Mesodermal cell (in vitro differentiated cells): ENCODE results near the gene SAC3D1.

Experiments used
- H3K27ac ChIP-seq: 2 replicates; pipeline ENCODE4 v1.7.0; 2013; ENCODE audit warnings: mild to moderate bottlenecking, low read depth, low read length, moderate library complexity; ENCODE audit not compliant: severe bottlenecking
- H3K36me3 ChIP-seq: 2 replicates; pipeline ENCODE4 v1.7.1; 2013; ENCODE audit warnings: mild to moderate bottlenecking, low read length, moderate library complexity; ENCODE audit not compliant: control insufficient read depth, insufficient read depth
- H3K4me1 ChIP-seq: one replicate; pipeline ENCODE4 v1.7.1; 2013; ENCODE audit warnings: mild to moderate bottlenecking, low read length; ENCODE audit not compliant: insufficient read depth, control insufficient read depth, poor library complexity, severe bottlenecking
- H3K4me3 ChIP-seq: 2 replicates; pipeline ENCODE4 v1.7.0; 2013; ENCODE audit warnings: low read length, control low read depth, mild to moderate bottlenecking; ENCODE audit not compliant: insufficient read depth, poor library complexity, severe bottlenecking; ENCODE audit errors: extremely low read depth
- H3K9me3 ChIP-seq: 2 replicates; pipeline ENCODE4 v1.7.1; 2013; ENCODE audit warnings: mild to moderate bottlenecking, low read length, moderate library complexity; ENCODE audit not compliant: control insufficient read depth
- WGBS, 2 experiments: methylation state at CpG; one replicate each; pipeline ENCODE4 v1.1.5; 2013; ENCODE audit warnings: missing lambda C conversion rate in 2 of 2; ENCODE audit not compliant: insufficient coverage in 2 of 2; 5-methylcytosine and 5-hydroxymethylcytosine counted together

Gene SAC3D1

DNA sequence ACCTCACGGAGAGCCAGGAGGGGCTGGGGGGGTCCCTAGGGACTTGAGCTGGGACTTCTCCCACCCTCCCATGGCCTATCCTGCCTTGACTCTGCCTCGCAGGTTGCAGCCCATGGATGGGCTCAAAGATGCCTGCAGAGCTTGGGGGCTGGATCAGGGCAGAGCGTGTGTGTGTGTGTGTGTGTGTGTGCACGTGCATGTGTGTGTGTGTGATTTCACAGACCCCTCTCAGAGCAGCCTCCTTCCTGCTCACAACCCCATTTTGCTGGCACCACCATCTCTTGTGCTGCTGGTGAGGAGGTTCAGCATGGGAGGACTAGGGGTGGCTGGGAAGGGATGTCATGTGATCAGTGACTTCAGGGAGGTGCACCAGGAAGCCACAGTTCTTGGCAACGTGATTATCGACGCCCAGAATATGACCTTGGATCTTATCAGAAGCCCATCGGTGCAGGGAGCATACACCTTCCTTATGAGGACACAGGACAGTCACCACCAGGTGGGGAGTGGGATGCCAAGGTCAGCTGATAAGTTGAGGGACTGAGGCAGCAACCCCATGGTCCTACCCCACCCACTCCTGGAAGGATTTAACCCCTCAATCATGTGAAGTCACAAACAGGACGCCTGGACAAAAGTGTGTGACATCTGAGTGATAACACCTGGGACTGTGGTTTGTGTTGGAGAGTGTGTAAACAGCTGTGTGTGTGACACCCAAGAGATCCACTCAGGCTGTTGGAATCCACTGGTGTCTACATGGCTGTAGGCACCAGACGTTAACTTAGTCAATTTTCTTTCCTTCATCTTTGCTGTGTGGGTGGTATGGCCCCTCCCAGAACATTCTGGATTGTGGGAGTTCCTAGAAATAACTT lies 19.2 kb downstream of the SAC3D1 start:
- Histone ChIP-seq H3K4me1 (no peaks in the 10 kb centered on the region), H3K9me3 (no peaks in the 10 kb centered on the region), H3K4me3 (no peak overlapping the region), H3K36me3 (no peaks in the 10 kb centered on the region), H3K27ac (no peak overlapping the region)
- 83 to 90% methylated on average over 6 to 7 of the region's 10 CpGs for WGBS, 2 experiments

DNA sequence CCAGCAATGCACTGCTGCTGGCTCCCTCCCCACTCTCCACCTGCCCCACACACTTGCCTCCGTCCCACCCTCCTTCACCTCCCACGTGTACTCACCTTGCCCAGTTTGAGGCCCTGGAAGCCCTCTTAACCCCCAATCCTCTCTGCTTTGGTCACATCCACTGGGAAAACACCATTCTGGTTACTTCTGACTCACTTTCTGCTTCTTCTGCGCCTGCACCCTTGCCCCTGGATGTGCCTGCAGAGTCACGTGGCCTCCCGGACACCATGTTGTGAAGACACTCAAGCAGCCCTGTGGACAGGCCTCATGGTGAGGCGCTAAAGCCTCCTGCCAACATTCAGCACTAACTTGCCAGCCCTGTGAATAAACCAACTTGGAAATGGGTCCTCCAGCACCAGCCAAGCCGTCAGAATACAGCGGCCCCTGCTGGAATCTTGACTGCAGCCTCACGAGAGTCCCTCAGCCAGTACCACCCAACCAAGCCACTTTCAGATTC lies 20.0 kb downstream of the SAC3D1 start:
- 57 to 69% methylated on average over 7 to 8 of the region's 9 CpGs for WGBS, 2 experiments
- no peak overlapping the region for H3K4me3 ChIP-seq

DNA sequence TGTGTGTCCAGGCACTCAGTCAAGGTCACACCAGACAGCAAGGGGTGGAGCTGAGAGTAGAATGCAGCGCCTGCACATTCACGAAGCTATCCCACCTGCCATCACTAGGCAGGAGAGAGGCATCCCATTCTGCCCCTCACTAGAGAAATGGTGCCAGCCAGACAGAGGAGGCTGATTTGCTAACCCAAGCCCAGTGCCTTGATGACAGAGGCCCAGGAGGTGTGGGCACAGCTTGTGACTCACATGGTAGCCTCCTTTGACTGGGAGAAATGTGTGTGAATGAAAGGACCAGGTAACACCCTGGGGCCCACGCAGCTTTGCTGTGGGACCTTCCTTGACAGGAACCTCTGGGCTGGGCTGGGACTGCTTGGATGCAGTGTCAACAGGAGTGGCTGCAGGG lies 22.5 kb downstream of the SAC3D1 start:
- Histone ChIP-seq H3K4me1 (no peaks in the 10 kb centered on the region), H3K36me3 (no peaks in the 10 kb centered on the region), H3K27ac (no peak overlapping the region), H3K4me3 (no peak overlapping the region), H3K9me3 (no peaks in the 10 kb centered on the region)
- WGBS, 2 experiments: 76 to 81% methylated on average over 2 to 3 of the region's 3 CpGs

More for the DNA sequence above, 20.0 kb downstream of the SAC3D1 start:
- Histone ChIP-seq H3K4me1 (no peaks in the 10 kb centered on the region), H3K9me3 (no peaks in the 10 kb centered on the region), H3K36me3 (no peaks in the 10 kb centered on the region), H3K27ac (no peak overlapping the region)

DNA sequence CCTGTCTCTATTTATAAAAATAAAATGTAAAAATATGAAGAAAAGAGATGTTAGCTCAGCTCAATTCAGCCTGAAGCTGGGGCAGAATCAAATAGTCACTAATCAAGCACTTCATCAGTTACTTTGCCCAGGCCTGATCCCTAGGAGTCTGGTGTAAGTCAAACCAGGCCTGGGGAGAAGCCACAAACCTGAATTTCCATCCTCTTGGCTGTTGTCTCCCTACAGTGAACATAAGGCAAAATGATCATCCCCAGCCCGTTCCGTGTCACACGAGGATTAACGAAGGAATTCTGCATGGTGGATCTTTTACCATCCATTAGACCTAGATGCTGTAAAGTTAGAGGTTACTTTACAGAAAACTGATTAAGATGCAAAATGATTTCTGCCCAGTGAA lies 23.8 kb downstream of the SAC3D1 start:
- no peaks in the 10 kb centered on the region for H3K4me1 ChIP-seq
- no peak overlapping the region for H3K27ac ChIP-seq
- H3K9me3 ChIP-seq: no peaks in the 10 kb centered on the region
- WGBS, 2 experiments: 90 to 100% methylated on average over 2 of the region's 4 CpGs
- no peaks in the 10 kb centered on the region for H3K36me3 ChIP-seq
- H3K4me3 ChIP-seq: no peak overlapping the region

GRCh38 chr11:65065851-65066250 lies 24.8 kb downstream of the SAC3D1 start:
- Histone ChIP-seq H3K4me3 (no peak overlapping the region), H3K27ac (no peak overlapping the region), H3K4me1 (no peaks in the 10 kb centered on the region), H3K9me3 (no peaks in the 10 kb centered on the region), H3K36me3 (no peaks in the 10 kb centered on the region)
- WGBS, 2 experiments: 92 to 97% methylated on average over 2 to 5 of the region's 7 CpGs

DNA sequence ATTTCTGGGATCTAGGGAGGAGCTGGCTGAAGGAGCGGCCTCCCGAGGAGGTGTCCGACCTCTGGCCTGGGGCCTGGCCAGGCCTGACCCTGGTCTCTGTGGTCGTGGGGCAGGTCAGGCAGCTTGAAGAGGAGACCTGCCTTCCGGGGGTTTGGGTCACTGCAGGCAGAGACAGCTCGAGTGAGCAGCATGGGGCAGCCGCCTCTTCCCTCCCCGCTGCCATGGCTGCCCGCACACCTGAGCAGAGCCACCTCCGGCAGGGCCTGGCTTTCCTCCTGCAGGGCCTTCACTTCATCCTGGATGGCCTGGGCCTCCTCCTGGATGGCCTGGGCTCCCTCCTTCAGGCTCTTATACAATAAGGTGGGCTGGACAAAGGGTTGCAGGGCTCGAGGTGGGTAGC lies 25.3 kb downstream of the SAC3D1 start:
- WGBS, 2 experiments: 79 to 87% methylated on average over 10 to 11 of the region's 11 CpGs
- no peak overlapping the region for H3K27ac ChIP-seq
- H3K4me3 ChIP-seq: no peak overlapping the region
- H3K36me3 ChIP-seq: no peaks in the 10 kb centered on the region
- H3K4me1 ChIP-seq: no peaks in the 10 kb centered on the region
- H3K9me3 ChIP-seq: no peaks in the 10 kb centered on the region

DNA sequence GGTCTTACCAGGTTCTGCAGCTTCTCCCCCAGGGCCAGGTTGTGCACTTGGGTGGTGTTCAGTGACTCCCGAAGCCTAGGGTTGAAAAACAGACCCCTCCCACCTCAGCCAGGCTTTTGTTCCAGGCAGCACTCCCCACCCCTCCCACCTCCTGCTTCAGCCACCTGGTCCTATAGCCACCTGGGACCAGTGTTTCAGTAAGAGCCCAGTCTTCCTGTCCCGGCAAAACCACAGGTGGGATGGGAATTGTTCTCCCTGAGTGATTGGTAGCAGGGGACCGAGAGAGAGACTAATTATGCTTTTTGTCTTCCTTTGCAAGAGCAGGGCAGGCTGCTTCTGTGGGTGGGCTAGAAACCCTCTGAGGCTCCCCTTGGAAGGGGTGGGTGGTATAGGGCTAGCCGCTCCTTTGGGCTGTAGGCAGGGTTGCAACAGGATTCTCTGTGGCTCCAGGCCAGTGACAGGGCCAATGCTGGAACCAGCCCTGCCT lies 25.8 kb downstream of the SAC3D1 start:
- 60 to 77% methylated on average over 2 to 4 of the region's 4 CpGs for WGBS, 2 experiments
- no peak overlapping the region for H3K4me3 ChIP-seq
- no peak overlapping the region for H3K27ac ChIP-seq
- H3K4me1 ChIP-seq: no peaks in the 10 kb centered on the region
- H3K9me3 ChIP-seq: no peaks in the 10 kb centered on the region
- no peaks in the 10 kb centered on the region for H3K36me3 ChIP-seq

DNA sequence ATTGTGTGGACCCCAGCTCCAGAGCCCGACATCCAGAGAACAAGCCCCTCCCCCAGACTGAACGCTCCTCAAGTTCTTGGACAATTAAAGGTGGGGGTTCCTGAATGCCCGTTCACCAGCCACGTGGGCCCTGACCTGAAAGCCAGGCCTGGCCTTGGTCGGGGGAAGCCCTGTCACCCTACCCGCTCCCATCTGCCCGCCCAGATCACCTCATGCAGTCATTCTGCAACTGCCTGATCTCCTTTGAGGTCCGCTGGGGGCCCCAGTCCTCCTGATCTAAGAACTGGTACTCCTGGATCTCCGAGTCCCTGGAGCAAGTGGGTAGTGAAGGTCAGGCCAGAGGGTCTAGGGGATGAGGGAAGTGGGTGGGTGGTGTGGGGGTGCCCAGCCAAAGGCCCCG lies 26.4 kb downstream of the SAC3D1 start:
- 73 to 90% methylated on average over 4 to 7 of the region's 10 CpGs for WGBS, 2 experiments
- Histone ChIP-seq H3K4me1 (no peaks in the 10 kb centered on the region), H3K9me3 (no peaks in the 10 kb centered on the region), H3K36me3 (no peaks in the 10 kb centered on the region), H3K27ac (no peak overlapping the region), H3K4me3 (no peak overlapping the region)

DNA sequence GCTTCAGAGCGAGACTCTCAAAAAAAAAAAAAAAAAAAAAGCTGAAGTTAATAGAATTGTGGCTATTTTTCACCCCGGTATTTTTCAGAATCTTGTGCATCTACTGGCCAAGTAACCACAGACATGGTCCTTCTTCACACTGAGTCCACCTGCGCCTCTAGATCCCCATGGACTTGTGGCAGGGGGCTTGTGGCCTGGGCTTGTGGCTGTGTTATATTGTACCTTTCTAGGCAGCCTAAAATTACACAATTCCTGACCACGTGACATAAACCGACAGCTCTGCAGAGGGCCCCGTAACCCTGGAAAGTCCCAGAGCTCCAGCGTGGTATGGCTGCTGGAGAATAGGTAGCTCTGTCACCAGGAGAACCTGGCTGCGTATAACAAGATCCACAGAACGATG lies 28.2 kb downstream of the SAC3D1 start:
- Histone ChIP-seq H3K9me3 (no peaks in the 10 kb centered on the region), H3K4me3 (no peak overlapping the region), H3K27ac (no peak overlapping the region), H3K36me3 (no peaks in the 10 kb centered on the region), H3K4me1 (no peaks in the 10 kb centered on the region)
- 93 to 100% methylated on average over 1 to 2 of the region's 9 CpGs for WGBS, 2 experiments

DNA sequence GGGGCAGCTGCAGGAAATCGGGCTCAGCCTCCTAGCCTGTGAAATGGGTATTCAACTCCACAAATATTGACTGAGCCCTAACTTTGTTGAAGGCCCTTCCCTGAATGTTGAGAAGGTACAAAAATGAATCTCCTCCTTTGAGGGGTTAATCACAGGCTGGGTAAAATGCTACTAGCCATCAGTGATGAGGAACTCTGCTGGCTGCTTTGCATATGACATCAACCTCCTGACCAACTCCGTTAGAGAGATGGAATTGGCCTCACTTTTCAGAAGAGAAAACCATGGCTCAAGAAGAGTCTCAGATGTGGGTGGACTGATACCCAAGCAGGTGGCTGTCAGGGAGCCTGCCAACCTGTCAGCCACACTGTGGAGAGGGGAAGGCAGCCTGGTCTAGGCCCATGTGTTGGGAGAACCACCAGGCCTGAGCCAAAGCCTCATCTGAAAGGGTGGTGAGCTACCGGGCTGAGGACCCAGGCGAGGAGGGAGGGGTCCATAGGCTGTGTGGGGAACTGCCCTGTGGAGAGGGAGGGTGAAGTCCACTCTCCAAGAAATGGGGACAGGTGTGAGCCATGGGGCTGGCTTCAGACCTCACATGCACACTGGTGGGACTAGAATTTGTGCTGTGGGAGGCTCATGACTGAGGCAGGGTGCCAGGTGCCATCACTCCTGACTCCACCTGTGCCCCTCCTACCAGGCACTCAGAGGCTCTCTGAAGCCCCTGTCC lies 31.1 kb downstream of the SAC3D1 start:
- H3K36me3 ChIP-seq: peaks cover 14% of the 10 kb centered on the region
- no peaks in the 10 kb centered on the region for H3K9me3 ChIP-seq
- H3K4me1 ChIP-seq: no peaks in the 10 kb centered on the region
- WGBS, 2 experiments: 83 to 93% methylated on average over 2 to 3 of the region's 4 CpGs
- H3K27ac ChIP-seq: no peak overlapping the region
- no peak overlapping the region for H3K4me3 ChIP-seq

- Histone ChIP-seq H3K4me1 (no peaks in the 10 kb centered on the region), H3K36me3 (peaks cover 16% of the 10 kb centered on the region), H3K9me3 (no peaks in the 10 kb centered on the region), H3K4me3 (no peak overlapping the region), H3K27ac (no peak overlapping the region)
- WGBS, 2 experiments: 80 to 100% methylated on average over 1 of the region's 1 CpG
Observed at GRCh38 chr11:65072631-65072966, 31.6 kb downstream of the SAC3D1 start.
